Dedifferentiated amniotic fluid mesenchymal stem cell (primary cell): ENCODE data around the gene PRIM1.
A peak's percentile ranks its signal among the peaks of the same experiment; 100 is the strongest.
"Not testable (repeated sequence)": the region's sequence is repeated elsewhere in the genome, so short reads cannot be mapped to it uniquely, and the experiment has no call there.

Experiments used
- DNase-seq: peaks from one replicate; pipeline ENCODE4 v3.0.0-alpha.2; 2016; ENCODE audit errors: extremely low spot score

The PRIM1 gene

DNA sequence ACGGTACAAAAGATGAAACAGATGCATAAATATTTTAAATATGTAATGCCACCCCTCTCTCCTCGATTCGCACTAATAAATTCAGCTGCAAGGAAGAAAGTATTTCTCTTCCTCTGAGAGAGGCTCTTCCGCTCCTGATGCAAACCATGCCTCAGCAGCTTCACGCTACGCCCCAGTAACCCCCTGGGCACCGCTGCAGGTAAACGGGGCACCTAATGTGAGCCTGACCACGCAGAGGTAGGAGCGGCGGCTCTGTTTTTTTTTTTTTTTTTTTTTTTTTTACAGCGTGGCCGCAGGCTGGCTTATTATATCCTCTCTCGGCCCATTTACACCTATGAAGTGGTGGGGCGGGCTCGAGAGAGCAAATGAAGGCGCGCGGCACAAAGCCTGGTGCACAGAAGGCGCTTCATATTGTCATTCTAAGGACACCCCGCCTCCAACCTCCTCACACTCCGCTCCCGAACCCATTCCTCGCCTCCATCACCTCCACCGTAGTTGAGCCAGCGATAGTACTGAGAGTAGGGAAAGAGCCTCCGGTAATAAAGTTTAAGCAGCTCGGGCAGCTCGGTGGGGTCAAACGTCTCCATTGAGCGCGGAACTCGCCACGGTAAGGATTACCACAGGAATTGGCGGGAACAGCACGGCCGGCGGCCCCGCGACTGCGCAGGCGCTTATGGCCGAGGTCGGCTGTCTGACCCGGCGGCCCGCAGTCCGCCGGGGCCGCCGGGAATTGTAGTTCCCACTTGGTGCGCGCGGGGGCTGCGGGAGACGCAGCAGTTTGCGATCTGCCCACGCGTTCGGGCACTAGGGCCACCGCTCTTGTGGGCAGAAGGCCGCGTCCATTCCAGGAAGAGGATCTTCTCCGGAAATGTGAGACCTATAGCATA is at the start of gene PRIM1:
PRIM1 (minus strand) TSS at position 612 of the 887 bp plus-strand sequence; CDS start at position 587, 25 bp downstream.
- peak; percentile 49 for DNase-seq

DNA sequence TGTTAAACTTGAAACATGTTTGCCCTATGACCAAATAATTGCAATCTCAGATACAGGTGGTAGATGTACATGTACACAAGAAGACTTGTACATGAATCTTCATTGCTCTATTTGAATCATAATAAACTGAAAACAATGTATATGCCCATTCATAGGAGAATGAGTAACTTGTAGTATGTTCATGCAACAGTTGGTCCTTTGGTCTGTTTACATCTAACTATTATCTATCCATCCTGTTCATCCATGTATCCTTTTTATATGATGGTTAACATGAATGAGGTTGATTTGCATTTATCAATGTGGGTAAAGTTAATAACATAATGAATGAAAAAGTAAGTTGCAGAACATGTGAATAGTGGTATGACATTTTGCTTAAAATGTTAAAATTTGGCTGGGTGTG is 48.1 kb upstream of the PRIM1 start:
- no peak for DNase-seq

DNA sequence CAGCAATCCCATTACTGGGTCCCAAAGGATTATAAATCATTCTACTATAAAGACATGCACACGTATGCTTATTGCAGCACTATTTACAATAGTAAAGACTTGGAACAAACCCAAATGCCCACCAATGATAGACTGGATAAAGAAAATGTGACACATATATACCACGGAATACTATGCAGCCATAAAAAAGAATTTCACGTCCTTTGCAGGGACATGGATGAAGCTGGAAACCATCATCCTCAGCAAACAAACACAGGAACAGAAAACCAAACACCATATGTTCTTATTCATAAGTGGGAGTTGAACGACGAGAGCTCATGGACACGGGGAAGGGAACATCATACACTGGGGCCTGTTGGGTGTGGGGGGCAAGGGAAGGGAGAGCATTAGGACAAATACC is 47.2 kb upstream of the PRIM1 start:
- not testable (repeated sequence) for DNase-seq

DNA sequence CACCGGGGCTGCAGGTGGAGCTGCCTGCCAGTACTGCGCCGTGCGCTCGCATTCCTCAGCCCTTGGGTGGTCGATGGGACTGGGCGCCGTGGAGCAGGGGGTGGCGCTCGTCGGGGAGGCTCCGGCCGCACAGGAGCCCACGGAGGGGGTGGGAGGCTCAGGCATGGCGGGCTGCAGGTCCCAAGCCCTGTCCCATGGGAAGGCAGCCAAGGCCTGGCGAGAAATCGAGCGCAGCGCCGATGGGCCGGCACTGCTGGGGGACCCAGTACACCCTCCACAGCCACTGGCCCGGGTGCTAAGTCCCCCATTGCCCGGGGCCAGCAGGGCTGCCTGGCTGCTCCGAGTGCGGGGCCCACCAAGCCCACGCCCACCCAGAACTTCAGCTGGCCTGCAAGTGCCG is 43.7 kb upstream of the PRIM1 start:
- not testable (repeated sequence) for DNase-seq

DNA sequence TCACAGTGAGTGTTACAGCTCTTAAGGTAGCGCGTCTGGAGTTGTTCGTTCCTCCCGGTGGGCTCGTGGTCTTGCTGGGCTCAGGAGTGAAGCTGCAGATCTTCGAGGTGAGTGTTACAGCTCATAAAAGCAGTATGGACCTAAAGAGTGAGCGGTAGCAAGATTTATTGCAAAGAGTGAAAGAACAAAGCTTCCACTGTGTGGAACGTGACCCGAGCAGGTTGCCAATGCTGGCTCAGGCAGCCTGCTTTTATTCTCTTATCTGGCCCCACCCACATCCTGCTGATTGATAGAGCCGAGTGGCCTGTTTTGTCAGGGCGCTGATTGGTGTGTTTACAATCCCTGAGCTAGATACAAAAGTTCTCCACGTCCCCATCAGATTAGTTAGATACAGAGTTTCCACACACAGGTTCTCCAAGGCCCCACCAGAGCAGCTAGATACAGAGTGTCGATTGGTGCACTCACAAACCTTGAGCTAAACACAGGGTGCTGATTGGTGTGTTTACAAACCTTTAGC is 43.0 kb upstream of the PRIM1 start:
- not testable (repeated sequence) for DNase-seq

DNA sequence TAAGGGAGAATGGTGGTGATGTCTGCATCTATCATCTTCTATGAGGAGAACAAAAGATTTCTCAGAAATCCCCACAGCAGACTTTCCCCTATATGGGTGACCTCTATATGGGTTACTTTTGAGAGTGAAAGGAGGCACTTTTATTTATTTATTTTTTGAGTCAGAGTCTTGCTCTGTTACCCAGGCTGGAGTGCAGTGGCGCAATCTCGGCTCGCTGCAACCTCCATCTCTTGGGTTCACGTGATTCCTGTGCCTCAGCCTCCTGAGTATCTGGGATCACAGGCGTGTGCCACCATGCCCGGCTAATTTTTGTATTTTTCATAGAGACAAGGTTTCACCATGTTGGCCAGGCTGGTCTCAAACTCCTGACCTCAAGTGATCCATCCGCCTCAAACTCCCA is 41.0 kb upstream of the PRIM1 start:
- not testable (repeated sequence) for DNase-seq

DNA sequence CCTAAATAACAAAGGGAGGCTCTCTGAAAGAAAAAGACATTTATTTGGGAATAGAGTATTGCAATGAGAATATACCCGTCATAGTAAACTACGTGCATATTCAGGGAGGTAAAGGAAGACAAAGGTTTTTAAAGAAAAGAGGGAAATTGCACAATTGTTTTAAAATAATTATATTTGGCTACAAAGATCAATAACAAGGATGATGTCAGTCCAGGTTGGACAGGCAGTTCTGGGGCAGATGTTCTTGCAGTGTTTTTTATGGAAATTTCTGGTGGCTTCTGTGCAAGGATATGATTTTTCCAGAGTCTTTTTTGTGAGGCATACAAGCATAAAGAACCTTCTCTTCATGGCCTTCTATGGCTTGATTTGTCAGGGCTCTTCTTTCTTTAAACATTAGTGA is 40.6 kb upstream of the PRIM1 start:
- DNase-seq, result no peak

DNA sequence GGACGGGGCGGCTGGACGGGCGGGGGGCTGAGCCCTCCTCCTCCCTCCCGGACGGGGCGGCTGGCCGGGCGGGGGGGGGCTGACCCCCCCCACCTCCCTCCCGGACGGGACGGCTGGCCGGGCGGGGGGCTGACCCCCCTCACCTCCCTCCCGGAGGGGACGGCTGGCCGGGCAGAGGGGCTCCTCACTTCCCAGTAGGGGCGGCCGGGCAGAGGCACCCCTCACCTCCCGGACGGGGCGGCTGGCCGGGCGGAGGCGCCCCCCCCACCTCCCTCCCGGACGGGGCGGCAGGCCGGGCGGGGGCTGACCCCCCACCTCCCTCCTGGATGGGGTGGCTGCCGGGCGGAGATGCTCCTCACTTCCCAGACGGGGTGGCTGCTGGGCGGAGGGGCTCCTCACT is 37.3 kb upstream of the PRIM1 start:
- not testable (repeated sequence) for DNase-seq

DNA sequence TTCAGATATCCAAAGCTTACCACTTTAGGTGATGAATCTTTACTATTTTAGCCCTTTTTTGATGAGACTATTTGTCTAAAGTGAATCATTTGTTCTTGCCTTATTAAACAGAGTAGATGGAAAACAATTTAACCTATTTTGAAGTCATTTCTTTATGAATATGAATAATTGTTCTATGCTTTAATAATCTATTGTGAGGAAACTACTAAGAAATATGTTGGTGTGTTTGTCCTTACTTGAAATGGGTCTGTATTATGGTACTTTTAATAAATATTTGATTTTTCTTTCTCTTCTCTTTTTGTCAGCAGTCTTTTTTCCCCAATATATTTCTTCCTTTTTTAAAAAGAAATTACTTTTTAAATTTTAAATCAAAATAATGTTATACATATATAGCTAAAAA is 35.4 kb upstream of the PRIM1 start:
- no peak for DNase-seq

DNA sequence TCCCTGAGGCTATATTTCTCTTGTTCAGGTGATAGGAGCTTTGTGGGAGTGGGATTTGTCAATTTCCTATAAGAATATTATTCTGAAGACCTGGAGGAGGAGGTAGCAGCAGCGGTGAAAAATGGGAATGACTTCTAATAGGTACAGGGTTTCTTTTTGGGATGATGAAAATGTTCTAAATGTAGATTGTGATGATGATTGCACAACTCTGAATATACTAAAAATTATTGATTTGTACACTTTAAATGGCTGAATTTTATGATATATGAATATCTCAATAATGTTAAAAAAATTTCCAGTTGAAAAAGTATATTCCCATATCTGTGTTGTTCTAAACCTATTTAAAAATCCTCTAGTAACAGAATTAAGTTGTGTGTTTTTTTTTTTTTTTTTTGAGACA is 33.8 kb upstream of the PRIM1 start:
- DNase-seq, result no peak

DNA sequence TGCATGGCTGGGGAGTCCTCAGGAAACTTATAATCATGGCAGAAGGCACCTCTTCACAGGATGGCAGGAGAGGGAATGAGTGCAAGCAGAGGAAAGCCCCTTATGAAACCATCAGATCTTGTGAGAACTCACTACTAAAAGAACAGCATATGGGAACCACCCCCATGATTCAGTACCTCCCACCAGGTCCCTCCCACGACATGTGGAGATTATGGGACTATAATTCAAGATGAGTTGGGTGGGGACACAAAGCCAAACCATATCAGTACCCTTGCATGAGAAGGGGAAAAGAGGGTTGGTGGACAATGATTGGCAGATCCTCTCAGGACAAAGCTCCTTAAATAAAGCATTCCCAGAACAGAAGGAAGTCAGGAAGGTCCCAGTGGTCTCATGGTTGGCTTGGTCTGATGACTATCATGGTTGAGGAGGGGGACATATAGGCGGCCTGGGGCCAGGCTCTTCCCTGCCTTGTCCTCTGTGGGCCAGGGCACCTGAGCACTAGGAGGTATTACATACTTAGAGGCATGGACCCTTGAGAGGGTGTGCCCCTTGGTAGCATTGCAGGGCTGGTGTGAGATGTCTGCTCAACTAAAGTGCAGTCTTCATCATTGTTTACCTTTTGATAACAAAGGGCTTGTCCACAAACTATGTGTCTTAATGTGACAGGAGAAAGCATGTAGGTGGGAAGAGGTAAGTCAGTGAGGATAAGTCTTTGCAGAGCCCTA is 33.2 kb upstream of the PRIM1 start:
- DNase-seq, result no peak

DNA sequence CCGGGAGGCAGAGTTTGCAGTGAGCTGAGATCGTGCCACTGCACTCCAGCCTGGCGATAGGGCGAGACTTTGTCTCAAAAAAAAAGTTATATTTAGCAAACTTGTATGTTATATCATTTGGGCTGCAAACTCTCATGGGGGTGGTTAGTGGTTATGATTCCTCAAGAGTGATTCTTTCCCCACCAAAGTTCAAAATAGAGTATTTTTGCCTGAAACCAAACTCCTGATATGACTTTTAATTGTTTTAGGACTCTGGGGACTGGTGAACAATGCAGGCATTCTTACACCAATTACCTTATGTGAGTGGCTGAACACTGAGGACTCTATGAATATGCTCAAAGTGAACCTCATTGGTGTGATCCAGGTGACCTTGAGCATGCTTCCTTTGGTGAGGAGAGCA is 29.6 kb upstream of the PRIM1 start:
- no peak for DNase-seq

DNA sequence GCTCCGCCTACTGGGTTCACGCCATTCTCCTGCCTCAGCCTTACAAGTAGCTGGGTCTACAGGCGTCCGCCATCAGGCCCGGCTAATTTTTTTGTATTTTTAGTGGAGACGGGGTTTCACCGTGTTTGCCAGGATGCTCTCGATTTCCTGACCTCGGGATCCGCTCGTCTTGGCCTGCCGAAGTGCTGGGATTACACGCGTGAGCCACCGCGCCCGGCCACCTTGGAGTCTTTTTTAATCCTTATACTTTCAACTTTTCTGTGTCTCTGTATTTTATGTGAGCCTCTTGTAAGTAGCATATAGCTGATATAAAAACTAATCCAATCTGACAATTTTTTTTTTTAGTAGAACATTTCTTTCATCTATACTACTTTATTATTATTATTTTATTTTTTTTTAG is 26.6 kb upstream of the PRIM1 start:
- DNase-seq, result no peak

DNA sequence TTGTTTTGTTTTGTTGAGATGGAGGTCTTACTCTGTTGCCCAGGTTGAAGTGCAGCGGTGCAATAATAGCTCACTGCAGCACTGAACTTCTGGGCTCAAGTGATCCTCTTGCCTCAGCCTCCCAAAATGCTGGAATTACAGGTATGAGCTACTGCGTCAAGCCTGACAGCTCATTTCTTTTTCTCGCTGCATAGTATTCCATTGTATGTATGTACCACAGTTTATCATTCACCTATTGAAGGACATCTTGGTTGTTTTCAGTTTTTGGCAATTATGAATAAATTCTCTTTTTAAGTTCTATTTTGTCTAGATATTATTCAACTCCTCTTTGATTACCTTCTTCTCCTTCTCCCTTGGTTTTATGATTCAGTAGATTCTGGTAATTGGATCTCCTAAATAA is 24.5 kb upstream of the PRIM1 start:
- no peak for DNase-seq

DNA sequence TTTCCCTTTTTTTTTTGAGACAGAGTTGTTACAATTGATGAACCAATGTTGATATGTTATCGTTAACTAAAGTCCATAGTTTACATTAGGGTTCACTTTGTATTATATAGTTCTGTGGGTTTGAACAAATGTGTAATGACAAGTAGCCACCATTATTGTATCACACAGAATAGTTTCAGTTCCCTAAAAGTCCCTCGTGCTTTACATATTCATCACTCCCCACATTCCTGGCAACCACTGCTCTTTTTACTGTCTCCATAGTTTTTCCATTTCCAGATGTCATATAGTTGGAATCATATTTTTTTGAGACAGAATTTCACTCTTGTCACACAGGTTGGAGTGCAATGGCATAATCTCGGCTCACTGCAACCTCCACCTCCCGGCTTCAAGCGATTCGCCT is 23.5 kb upstream of the PRIM1 start:
- DNase-seq, result no peak

DNA sequence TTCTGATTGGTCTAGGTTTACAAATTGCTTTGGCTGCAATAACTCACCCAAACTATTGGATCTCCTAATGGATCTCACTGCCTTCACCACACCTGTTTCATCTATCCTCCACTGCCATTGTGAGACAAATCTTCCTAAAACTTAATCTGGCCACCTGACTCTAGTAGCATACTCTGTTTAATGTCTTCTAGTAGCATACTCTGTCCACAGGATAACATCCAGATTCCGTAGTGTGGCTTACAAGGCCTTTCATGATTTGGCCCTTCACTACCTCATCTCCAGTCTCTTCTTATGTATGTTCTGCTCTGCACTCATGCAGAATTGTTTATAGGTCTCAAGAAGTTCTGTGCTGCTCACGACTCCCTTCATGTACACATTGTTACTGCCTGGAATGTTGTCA is 21.0 kb upstream of the PRIM1 start:
- no peak for DNase-seq

DNA sequence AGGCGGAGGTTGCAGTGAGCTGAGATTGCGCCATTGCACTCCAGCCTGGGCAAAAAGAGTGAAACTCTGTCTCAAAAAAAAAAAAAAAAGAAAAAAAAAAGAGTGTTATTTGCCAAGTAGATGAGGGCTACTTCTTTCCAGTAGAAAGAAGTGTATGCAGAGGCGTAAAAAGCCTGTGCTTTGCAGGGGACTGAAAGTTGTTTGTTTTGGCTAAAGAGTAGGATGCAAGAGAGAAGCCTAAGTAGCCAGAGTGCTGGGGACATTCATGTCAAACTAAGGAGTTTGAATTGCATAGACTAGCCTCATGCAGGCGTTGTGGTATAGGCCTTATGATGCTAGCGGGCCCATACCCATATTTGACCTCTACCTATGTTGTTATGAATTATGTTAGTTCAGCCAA is 20.5 kb upstream of the PRIM1 start:
- no peak for DNase-seq

DNA sequence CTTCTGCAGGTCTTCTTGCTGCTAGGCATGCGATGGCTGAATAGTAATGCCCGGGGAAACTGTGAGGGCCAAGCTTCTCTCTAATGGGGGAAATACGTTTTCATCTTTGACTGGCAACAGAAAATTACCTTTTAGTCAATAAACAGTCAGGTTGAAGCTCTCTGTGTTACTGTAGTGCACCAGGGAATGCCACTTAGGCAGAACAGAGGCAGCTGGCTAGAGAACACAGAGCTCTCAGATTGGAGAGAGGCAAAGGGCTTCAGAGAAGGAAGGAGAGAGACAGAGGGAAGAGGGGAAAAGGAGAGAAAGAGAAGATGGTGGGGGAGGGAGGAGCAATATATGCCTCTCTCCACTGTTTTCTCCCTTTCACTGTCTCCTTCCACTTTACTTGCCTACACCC is 17.7 kb upstream of the PRIM1 start:
- DNase-seq, result no peak

DNA sequence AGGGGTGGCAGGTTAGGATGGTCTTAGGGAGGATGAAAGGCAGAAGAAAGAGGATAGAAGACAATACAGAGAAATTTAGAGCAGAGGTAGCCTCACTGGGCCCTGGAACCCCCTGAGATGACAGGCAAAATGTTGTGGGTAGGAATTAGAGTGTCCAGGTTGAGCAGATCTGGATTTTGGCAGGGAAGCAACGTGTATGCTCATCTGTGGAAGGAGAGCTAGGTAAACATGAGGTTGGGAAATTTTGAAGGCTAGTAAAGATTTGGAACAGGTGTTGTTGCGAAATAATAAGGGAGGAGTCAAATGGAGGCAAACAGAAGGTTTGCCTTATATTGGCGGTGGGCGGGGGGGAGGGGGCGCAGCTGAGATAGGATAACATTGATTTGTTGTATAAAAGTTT is 16.3 kb upstream of the PRIM1 start:
- DNase-seq, result no peak

DNA sequence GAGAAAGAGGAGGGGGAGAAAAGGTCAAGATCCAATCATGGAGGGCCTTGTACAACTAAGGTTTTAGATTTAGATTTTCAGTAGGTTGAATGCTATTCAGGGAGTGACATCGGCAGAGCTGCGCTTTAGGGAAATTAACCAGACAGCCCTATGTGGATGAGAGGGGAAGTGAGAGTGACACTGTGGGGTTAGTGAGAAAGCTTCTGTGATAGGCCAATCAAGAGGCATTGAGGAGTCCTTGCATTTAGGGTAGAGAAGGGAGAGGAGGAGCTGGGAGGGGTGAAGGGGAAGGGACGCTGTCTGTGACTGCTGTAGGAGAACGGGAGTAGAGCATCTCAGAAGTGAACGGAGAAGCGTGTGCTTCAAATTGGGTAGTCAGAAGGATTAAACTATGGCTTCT is 14.4 kb upstream of the PRIM1 start:
- no peak for DNase-seq

DNA sequence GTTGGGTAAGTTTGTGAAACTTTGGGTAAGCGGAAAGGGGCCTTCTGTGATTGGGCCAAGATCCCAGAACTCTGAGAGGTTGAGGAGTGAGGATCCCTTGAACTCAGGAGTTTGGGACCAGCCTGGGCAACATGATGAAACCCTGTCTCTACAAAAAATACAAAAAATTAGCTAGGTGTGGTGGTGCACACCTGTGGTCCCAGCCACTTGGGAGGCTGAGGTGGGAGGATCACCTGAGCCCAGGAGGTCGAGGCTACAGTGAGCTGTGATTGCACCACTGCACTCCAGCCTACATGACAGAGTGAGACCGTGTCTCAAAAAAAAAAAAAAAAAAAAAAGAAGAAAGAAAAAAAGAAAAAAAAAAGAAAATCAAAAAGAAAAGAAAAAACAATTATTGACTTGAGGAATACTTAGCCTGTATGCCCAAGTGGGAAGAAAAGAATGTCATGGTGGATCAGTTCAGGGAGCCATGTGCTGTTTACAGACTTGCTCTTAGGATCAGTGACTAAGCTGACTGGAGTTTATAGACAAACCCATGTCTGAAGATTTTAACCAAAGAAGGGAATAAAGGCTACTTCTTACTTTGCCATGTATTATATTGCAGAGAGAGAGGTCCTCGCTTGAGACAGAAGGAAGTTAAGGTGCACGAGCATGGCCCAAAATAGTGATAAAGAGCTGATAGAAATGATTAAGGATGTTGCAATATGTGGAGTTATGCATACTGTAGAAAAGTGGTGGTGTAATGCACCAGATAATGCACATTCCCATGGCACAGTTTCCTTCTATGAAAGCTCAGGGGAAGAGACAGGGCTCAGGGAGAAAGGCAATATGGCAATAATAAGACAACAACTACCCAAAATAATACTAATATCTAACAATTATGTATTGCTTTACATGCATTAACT is 11.9 kb upstream of the PRIM1 start:
- DNase-seq, result no peak

DNA sequence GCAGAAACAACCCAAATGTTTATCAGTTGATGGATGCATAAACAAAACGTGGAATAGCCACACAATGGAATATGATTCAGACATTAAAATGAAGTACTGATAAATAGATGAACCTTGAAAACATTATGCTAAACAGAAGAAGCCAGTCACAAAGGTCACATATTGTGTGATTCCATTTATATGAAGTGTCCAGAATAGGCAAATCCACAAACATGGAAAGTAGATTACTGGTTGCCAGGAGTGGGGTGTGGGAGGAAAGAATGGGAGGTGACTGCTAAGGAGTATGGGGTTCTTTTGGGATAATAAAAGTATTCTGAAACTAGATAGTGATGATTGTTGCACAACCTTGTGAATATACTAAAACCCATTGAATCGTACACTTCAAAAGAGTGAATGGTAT is 9.7 kb upstream of the PRIM1 start:
- no peak for DNase-seq
